H1 (cell line): ENCODE data around the gene SMAP2. TPM values are rescaled to one million over a fixed set of nuclear protein-coding genes. Genes with fewer than 3 reads are reported as not detected.

Experiments
- CTCF ChIA-PET: fragments of 300-600 bp; sonication (Branson Sonifier 250); formaldehyde crosslinking; loops from one replicate; lab custom pipeline; 2021; ENCODE audit not compliant: partially characterized antibody; lab: Charles Lee
- POLR2A ChIA-PET: fragments of 300-600 bp; sonication (Branson Sonifier 250); formaldehyde crosslinking; loops from one replicate; lab custom pipeline; 2021; ENCODE audit warnings: inconsistent platforms; ENCODE audit not compliant: partially characterized antibody; lab: Charles Lee
- DNase-seq, 2 experiments: peaks; one replicate each; pipeline versions ENCODE4 v3.0.0 to v3.0.0-alpha.2; 2010 to 2022; ENCODE audit warnings: low spot score in 2 of 2, low read depth in 1 of 2, mixed read lengths in 1 of 2
- FAIRE-seq: peaks from 2 replicates; lab custom pipeline; 2011; peaks lifted over from hg19 to GRCh38; lab: Jason Lieb, UNC
- H2AFZ ChIP-seq: 2 replicates; pipeline ENCODE4 v1.8.1; 2012; ENCODE audit warnings: low read length, inconsistent platforms
- H2AK5ac ChIP-seq: 2 replicates; pipeline ENCODE4 v1.6.1; 2013; ENCODE audit warnings: low read depth, low read length
- H2BK120ac ChIP-seq: replicated peaks from 2 replicates; pipeline ENCODE3; 2013; ENCODE audit warnings: low read depth, low read length, inconsistent platforms
- H2BK12ac ChIP-seq: 2 replicates; pipeline ENCODE4 v1.6.1; 2013; ENCODE audit warnings: low read depth, low read length
- H2BK15ac ChIP-seq: 2 replicates; pipeline ENCODE4 v1.6.1; 2013; ENCODE audit warnings: low read length
- H2BK20ac ChIP-seq: 2 replicates; pipeline ENCODE4 v1.6.1; 2013; ENCODE audit warnings: low read length
- H2BK5ac ChIP-seq: 2 replicates; pipeline ENCODE4 v1.6.1; 2013; ENCODE audit warnings: low read depth, low read length
- H3K14ac ChIP-seq: 2 replicates; pipeline ENCODE4 v1.6.1; 2013; ENCODE audit warnings: inconsistent platforms; ENCODE audit not compliant: insufficient read length
- H3K18ac ChIP-seq: 2 replicates; pipeline ENCODE4 v1.6.1; 2013; ENCODE audit warnings: low read length; ENCODE audit errors: extremely low read depth
- H3K23ac ChIP-seq: 2 replicates; pipeline ENCODE4 v1.6.1; 2013; ENCODE audit warnings: inconsistent platforms; ENCODE audit not compliant: insufficient read length
- H3K23me2 ChIP-seq: 2 replicates; pipeline ENCODE4 v1.6.1; 2013; ENCODE audit warnings: low read depth, low read length
- H3K27ac ChIP-seq: 2 replicates; pipeline ENCODE4 v1.6.1; 2011; ENCODE audit warnings: low read depth, low read length, inconsistent platforms
- H3K27me3 ChIP-seq, 4 experiments: replicated peaks in 1 of 4; 1 replicate in 1 of 4; 2 replicates in 3 of 4; pipeline versions ENCODE4 v1.6.1 to v1.8.1; 2011 to 2013; ENCODE audit warnings: low read length in 3 of 4, mild to moderate bottlenecking in 3 of 4, inconsistent platforms in 2 of 4, mixed read lengths in 2 of 4, moderate library complexity in 1 of 4; ENCODE audit not compliant: control insufficient read depth in 3 of 4, insufficient read depth in 3 of 4; ENCODE audit errors: extremely low read depth in 1 of 4
- H3K36me3 ChIP-seq, 4 experiments: 2 replicates each; pipeline versions ENCODE4 v1.6.1 to v1.8.1; 2011 to 2013; ENCODE audit warnings: mild to moderate bottlenecking in 4 of 4, low read length in 3 of 4, moderate library complexity in 2 of 4, control low read depth in 1 of 4, inconsistent platforms in 1 of 4; ENCODE audit not compliant: insufficient read depth in 4 of 4, control insufficient read depth in 2 of 4
- H3K4ac ChIP-seq: replicated peaks from 2 replicates; pipeline ENCODE3; 2013; ENCODE audit warnings: low read length, low read depth, mixed read lengths, inconsistent platforms; ENCODE audit not compliant: insufficient read length
- H3K4me1 ChIP-seq, 4 experiments: replicated peaks in 1 of 4; 1 replicate in 1 of 4; 2 replicates in 3 of 4; pipeline versions ENCODE4 v1.6.1 to v1.8.1; 2011 to 2013; ENCODE audit warnings: low read length in 3 of 4, inconsistent platforms in 2 of 4, mixed read lengths in 1 of 4; ENCODE audit not compliant: insufficient read depth in 4 of 4, control insufficient read depth in 3 of 4
- H3K4me2 ChIP-seq, 2 experiments: 2 replicates each; pipeline versions ENCODE4 v1.6.1 to v1.8.1; 2011 to 2013; ENCODE audit warnings: low read depth in 2 of 2, low read length in 2 of 2, control low read depth in 1 of 2, inconsistent platforms in 1 of 2, mild to moderate bottlenecking in 1 of 2; ENCODE audit not compliant: insufficient read depth in 1 of 2
- H3K4me3 ChIP-seq, 4 experiments: fragments of 200-600, 300-600 bp in 1 of 4; sonication (generic), shearing (Covaris generic), sonication (Bioruptor Twin) in 1 of 4; 2 replicates each; pipeline versions ENCODE4 v1.5.1 to v1.8.1; 2011 to 2016; ENCODE audit warnings: low read length in 4 of 4, low read depth in 3 of 4, control low read depth in 2 of 4, inconsistent platforms in 2 of 4, mild to moderate bottlenecking in 2 of 4, mixed read lengths in 1 of 4, moderate library complexity in 1 of 4; ENCODE audit not compliant: insufficient read depth in 2 of 4; ENCODE audit errors: extremely low read depth in 1 of 4
- H3K56ac ChIP-seq: replicated peaks from 2 replicates; pipeline ENCODE3; 2013; ENCODE audit warnings: low read depth, mild to moderate bottlenecking, mixed read lengths, low read length, inconsistent platforms; ENCODE audit not compliant: insufficient read length
- H3K79me1 ChIP-seq: 2 replicates; pipeline ENCODE4 v1.6.1; 2013; ENCODE audit warnings: low read depth, low read length, control low read depth
- H3K79me2 ChIP-seq, 2 experiments: 2 replicates each; pipeline versions ENCODE4 v1.6.1 to v1.8.1; 2012 to 2013; ENCODE audit warnings: low read length in 2 of 2, mild to moderate bottlenecking in 2 of 2, inconsistent platforms in 1 of 2; ENCODE audit not compliant: insufficient read depth in 2 of 2, control insufficient read depth in 1 of 2
- H3K9ac ChIP-seq, 4 experiments: replicated peaks in 1 of 4; 1 replicate in 1 of 4; 2 replicates in 3 of 4; pipeline versions ENCODE4 v1.6.1 to v1.8.1; 2011 to 2013; ENCODE audit warnings: low read depth in 3 of 4, low read length in 3 of 4, control low read depth in 2 of 4, mild to moderate bottlenecking in 2 of 4, moderate library complexity in 2 of 4, inconsistent platforms in 1 of 4; ENCODE audit errors: extremely low read depth in 1 of 4
- H3K9me3 ChIP-seq, 2 experiments: 2 replicates each; pipeline versions ENCODE4 v1.6.1 to v1.8.1; 2012 to 2013; ENCODE audit warnings: mild to moderate bottlenecking in 2 of 2, moderate library complexity in 2 of 2, control low read depth in 1 of 2, inconsistent platforms in 1 of 2, low read depth in 1 of 2, low read length in 1 of 2, mixed read lengths in 1 of 2; ENCODE audit not compliant: insufficient read depth in 2 of 2
- H4K20me1 ChIP-seq, 2 experiments: replicated peaks in 1 of 2; 2 replicates each; pipeline versions ENCODE3 to v1.8.1; 2011 to 2013; ENCODE audit warnings: inconsistent platforms in 2 of 2, low read length in 2 of 2, mild to moderate bottlenecking in 1 of 2; ENCODE audit not compliant: insufficient read depth in 2 of 2, control insufficient read depth in 1 of 2
- H4K5ac ChIP-seq: 2 replicates; pipeline ENCODE4 v1.6.1; 2013; ENCODE audit warnings: low read length, low read depth, mixed read lengths, inconsistent platforms; ENCODE audit not compliant: insufficient read length
- H4K8ac ChIP-seq: 2 replicates; pipeline ENCODE4 v1.8.0; 2013; ENCODE audit warnings: mild to moderate bottlenecking, moderate library complexity, low read length, inconsistent platforms; ENCODE audit not compliant: insufficient read depth; ENCODE audit errors: extremely low read depth
- H4K91ac ChIP-seq: replicated peaks from 2 replicates; pipeline ENCODE3; 2013; ENCODE audit warnings: low read length, mixed read lengths, inconsistent platforms; ENCODE audit not compliant: insufficient read length
- RAD21 ChIP-seq, 2 experiments: IDR thresholded peaks in 1 of 2; conservative IDR thresholded peaks in 1 of 2; 2 replicates each; pipeline ENCODE4 v1.6.1; 2011; ENCODE audit warnings: low read depth in 2 of 2, low read length in 2 of 2, improper control_type of control experiment in 1 of 2, inconsistent platforms in 1 of 2, mild to moderate bottlenecking in 1 of 2, moderate library complexity in 1 of 2
- WGBS, 2 experiments: shearing (Covaris generic) in 1 of 2; methylation state at CpG; one replicate each; pipeline versions ENCODE4 v1.1.6 to v1.1.7; 2013 to 2015; ENCODE audit warnings: low lambda C conversion rate in 2 of 2, mixed read lengths in 2 of 2, inconsistent platforms in 1 of 2, low coverage in 1 of 2, missing lambda C conversion rate in 1 of 2; ENCODE audit not compliant: insufficient replicate concordance in 2 of 2, insufficient coverage in 1 of 2, insufficient read length in 1 of 2; ENCODE audit errors: extremely low coverage in 1 of 2, missing lambda C conversion rate in 1 of 2; 5-methylcytosine and 5-hydroxymethylcytosine counted together
- polyA plus RNA-seq, 7 experiments: library from polyadenylated mRNA; depleted of rRNA in 3 of 7; stranded (reverse) in 5 of 7; unstranded in 2 of 7; fragments of >200 nt in 5 of 7; fragments of 200-250 nt in 2 of 7; gene quantifications; 1 replicate in 5 of 7; 2 replicates in 1 of 7; 4 replicates in 1 of 7; pipeline versions ENCODE4 v1.2.1 to v1.2.3, GENCODE V29; 2011 to 2013; ENCODE audit warnings: missing spikeins in 2 of 7, mixed read lengths in 2 of 7
- total RNA-seq: library from RNA; stranded (reverse); fragmentation: NEBNext Ultra II Directional; extraction: Animal tissue kit (Norgen Biotek cat#: 25700); gene quantifications from 2 replicates; pipeline ENCODE4 v1.2.1, GENCODE V29; 2021

SMAP2 gene
- total and polyA plus RNA-seq, 2 of the 8 experiments (the other 6 are each of a cell fraction or from before 2014, with no cell fraction given), result 4.3 to 5.5 TPM

GRCh38 chr1:40395190-40396175 is 22.0 kb downstream of the SMAP2 start:
- Histone ChIP-seq H3K79me2 (no peaks in the 10 kb centered on the region), H4K91ac (no peak overlapping the region), H3K18ac (no peak overlapping the region), H3K56ac (no peak overlapping the region), H2AK5ac (no peak overlapping the region), H3K27me3 (no peaks in the 10 kb centered on the region), H3K23me2 (no peaks in the 10 kb centered on the region; the same call in 1 of the 2 replicates), H3K4me2 (no peak overlapping the region), H3K9me3 (no peaks in the 10 kb centered on the region), H3K14ac (no peak overlapping the region), H3K4ac (no peak overlapping the region), H3K23ac (no peak overlapping the region), H2BK20ac (no peak overlapping the region), H2BK15ac (no peak overlapping the region), H3K4me1 (no peaks in the 10 kb centered on the region), H2BK12ac (no peak overlapping the region), H3K4me3 (no peak overlapping the region), H4K8ac (no peak overlapping the region), H4K20me1 (no peaks in the 10 kb centered on the region), H4K5ac (no peak overlapping the region), H3K27ac (no peak overlapping the region), H3K79me1 (no peaks in the 10 kb centered on the region; the same call in 1 of the 2 replicates), H2BK5ac (no peak overlapping the region), H2BK120ac (no peak overlapping the region), H3K36me3 (no peaks in the 10 kb centered on the region), H2AFZ (no peak overlapping the region), H3K9ac (no peak overlapping the region)
- no peak for TF ChIP-seq RAD21 (IDR thresholded peaks at IDR 0.05 in 1 of 2, conservative IDR thresholded peaks at IDR 0.05 in 1 of 2; ENCODE audit: low read depth in 2 of 2, low read length in 2 of 2)
- ChIA-PET POLR2A (no interaction called here), CTCF (interaction anchor here (5.9 kb wide), 1 partner anchor 9 kb away, joined by 27 read pairs; no protein-coding TSS in a partner anchor)
- 82% methylated on average over 3 of the region's 3 CpGs; no CpG with 5 or more reads in 1 of the 2 experiments for WGBS, 2 experiments
- no peak for DNase-seq
- FAIRE-seq, result no peak
